Transverse colon (tissue), 4 donors: ENCODE measurements around the gene MINDY3. TPM values are rescaled to one million over a fixed set of nuclear protein-coding genes. Genes with fewer than 3 reads are reported as not detected.

Experiments used
- DNase-seq: peaks from one replicate; pipeline ENCODE4 v3.0.0-alpha.2; 2019
- H3K27ac ChIP-seq, 4 donors: fragments of 200-600 bp; sonication (generic); 2 replicates each; pipeline ENCODE4 v1.5.1; 2016 to 2018; ENCODE audit warnings: inconsistent platforms in 4 of 4
- H3K27me3 ChIP-seq: fragments of 200-600 bp; sonication (generic); 2 replicates; pipeline ENCODE4 v1.5.1; 2017; ENCODE audit warnings: inconsistent platforms
- H3K36me3 ChIP-seq, 4 donors: fragments of 200-600 bp; sonication (generic); 2 replicates each; pipeline ENCODE4 v1.5.1; 2017 to 2019; ENCODE audit warnings: inconsistent platforms in 4 of 4
- H3K4me1 ChIP-seq, 4 donors: fragments of 200-600 bp; sonication (generic); 2 replicates each; pipeline ENCODE4 v1.5.1; 2017 to 2020; ENCODE audit warnings: inconsistent platforms in 4 of 4
- H3K4me3 ChIP-seq, 4 donors: fragments of 200-600 bp; sonication (generic); 1 replicate in 1 of 4; 2 replicates in 3 of 4; pipeline versions ENCODE4 v1.5.1 to v1.6.1; 2017 to 2019; ENCODE audit warnings: inconsistent platforms in 4 of 4
- H3K9me3 ChIP-seq, 2 donors: fragments of 200-600 bp; sonication (generic); 2 replicates each; pipeline ENCODE4 v1.5.1; 2017 to 2019; ENCODE audit warnings: inconsistent platforms in 2 of 2
- CTCF ChIP-seq, 5 experiments: fragments of 200-600 bp in 3 of 5; fragments of 450-650 bp in 2 of 5; sonication (generic) in 3 of 5; IDR thresholded peaks; 1 replicate in 2 of 5; 2 replicates in 3 of 5; pipeline ENCODE4 v1.5.1; 2016 to 2017; ENCODE audit warnings: antibody characterized with exemption in 5 of 5, inconsistent platforms in 3 of 5, mild to moderate bottlenecking in 2 of 5, moderate library complexity in 1 of 5
- EP300 ChIP-seq: sonication (generic); formaldehyde crosslinking; IDR thresholded peaks from one replicate; pipeline ENCODE4 v1.6.1; 2017; ENCODE audit warnings: antibody characterized with exemption, low read depth
- POLR2A ChIP-seq: fragments of 450-650 bp; IDR thresholded peaks from one replicate; pipeline ENCODE4 v1.6.1; 2016; ENCODE audit warnings: antibody characterized with exemption, mild to moderate bottlenecking, moderate library complexity
- POLR2AphosphoS5 ChIP-seq, 3 donors: sonication (generic); formaldehyde crosslinking; IDR thresholded peaks; one replicate each; pipeline ENCODE4 v1.6.1; 2016; ENCODE audit warnings: antibody characterized with exemption in 3 of 3
- WGBS, 2 donors: methylation state at CpG; one replicate each; pipeline ENCODE4 v1.1.5; 2018; ENCODE audit warnings: low coverage in 1 of 2; 5-methylcytosine and 5-hydroxymethylcytosine counted together
- in situ Hi-C, 4 donors: fragments of 200-750 bp; cut with MboI; loops; one replicate each; pipeline versions ENCODE4 v1.15.0 to v1.15.1; 2017; ENCODE audit warnings: low sequenced_read_pairs in 3 of 4, low pct_ligation_motif_present in 1 of 4, low pct_unique_long_range_greater_than_20kb in 1 of 4
- intact Hi-C: fragments of 100-400 bp; cut with DNase I; formaldehyde crosslinking; loops from one replicate; pipeline ENCODE4 v1.15.1; 2023; ENCODE audit warnings: low total_unique reads
- total RNA-seq, 4 donors: library from RNA; depleted of rRNA; stranded (reverse); fragments of >200 nt; gene quantifications; one replicate each; pipeline ENCODE4 v1.1.0, GENCODE V29; 2016

The MINDY3 gene
- total RNA-seq, 4 donors from 2014 or later, result 4.2 to 45.3 (median 31.8) TPM

GRCh38 chr10:15863323-15863722, 3.0 kb upstream of the MINDY3 start:
- no peak overlapping the region for H3K27ac ChIP-seq
- 91 to 100% methylated on average over 1 of the region's 1 CpG for WGBS, 2 donors
- no peaks in the 10 kb centered on the region for H3K36me3 ChIP-seq
- H3K9me3 ChIP-seq, result no peaks in the 10 kb centered on the region
- H3K4me3 ChIP-seq, result no peak overlapping the region
- in situ Hi-C loops (no loop called here), intact Hi-C loops (no loop called here)
- H3K27me3 ChIP-seq, result peaks cover 64% of the 10 kb centered on the region
- no peak for DNase-seq
- TF ChIP-seq CTCF (IDR thresholded peaks at IDR 0.05), result no peak
- TF ChIP-seq EP300, result no peak
- no peak for TF ChIP-seq POLR2A
- no peak for TF ChIP-seq POLR2AphosphoS5 (IDR thresholded peaks at IDR 0.05)
- H3K4me1 ChIP-seq, result peaks cover 0 to 15% (median 13%) of the 10 kb centered on the region in 4 donors

GRCh38 chr10:15860692-15861201, 440 bp upstream of the MINDY3 start:
- no peak for DNase-seq
- WGBS, 2 donors, result 67% methylated on average over 8 of the region's 8 CpGs; no CpG with 5 or more reads in 1 of the 2 donors
- H3K4me1 ChIP-seq, result peaks cover 0 to 40% (median 29%) of the 10 kb centered on the region in 4 donors
- H3K27ac ChIP-seq, result peak overlapping the region; percentile 82 to 87 (median 84)
- H3K36me3 ChIP-seq, result no peaks in the 10 kb centered on the region
- H3K9me3 ChIP-seq, result no peaks in the 10 kb centered on the region
- TF ChIP-seq CTCF (IDR thresholded peaks at IDR 0.05) (no peak), POLR2A (no peak), EP300 (no peak), POLR2AphosphoS5 (IDR thresholded peaks at IDR 0.05) (no peak)
- peak overlapping the region; percentile 73 to 92 (median 84) for H3K4me3 ChIP-seq
- H3K27me3 ChIP-seq, result peaks cover 38% of the 10 kb centered on the region
- intact Hi-C loops (no loop called here), in situ Hi-C loops (no loop called here)

GRCh38 chr10:15859509-15859905, 800 bp downstream of the MINDY3 start:
- Histone ChIP-seq H3K4me1 (peaks cover 0 to 48% (median 29%) of the 10 kb centered on the region in 4 donors), H3K27ac (peak overlapping the region; percentile 82 to 87 (median 84)), H3K27me3 (peaks cover 26% of the 10 kb centered on the region), H3K36me3 (no peaks in the 10 kb centered on the region), H3K4me3 (peak overlapping the region; percentile 73 to 92 (median 84)), H3K9me3 (no peaks in the 10 kb centered on the region)
- WGBS, 2 donors, result 3 to 12% methylated on average over 3 to 10 of the region's 10 CpGs
- intact Hi-C loops, result no loop called here
- in situ Hi-C loops, result no loop called here
- no peak for DNase-seq
- TF ChIP-seq CTCF (IDR thresholded peaks at IDR 0.05), result no peak

GRCh38 chr10:15858861-15859281, 1.4 kb downstream of the MINDY3 start:
- Histone ChIP-seq H3K4me3 (peak overlapping the region in 1 of 4 donors; percentile 92), H3K9me3 (no peaks in the 10 kb centered on the region), H3K4me1 (peaks cover 0 to 48% (median 29%) of the 10 kb centered on the region in 4 donors), H3K27ac (no peak overlapping the region), H3K27me3 (peaks cover 19% of the 10 kb centered on the region), H3K36me3 (no peaks in the 10 kb centered on the region)
- intact Hi-C loops, result no loop called here
- TF ChIP-seq CTCF (IDR thresholded peaks at IDR 0.05) (no peak), POLR2A (no peak), POLR2AphosphoS5 (IDR thresholded peaks at IDR 0.05) (no peak), EP300 (no peak)
- DNase-seq, result no peak
- WGBS, 2 donors, result 74 to 77% methylated on average over 7 of the region's 7 CpGs
- in situ Hi-C loops, result no loop called here
